Upper lobe of left lung (tissue), 6 donors: ENCODE measurements around the gene MCF2. TPM values are rescaled to one million over a fixed set of nuclear protein-coding genes. Genes with fewer than 3 reads are reported as not detected.

Source experiments
- ATAC-seq, 2 donors: fragments of 200-7000 bp; cut with Tn5 transposase; one replicate each; pipeline ENCODE4 v1.9.1; 2022; ENCODE audit warnings: mild to moderate bottlenecking in 2 of 2, moderate library complexity in 2 of 2; ENCODE audit not compliant: low FRiP score in 2 of 2
- DNase-seq, 2 donors: peaks; one replicate each; pipeline ENCODE4 v3.0.0-alpha.2; 2019 to 2020
- H3K27ac ChIP-seq, 4 donors: fragments of 200-600 bp; sonication (generic); one replicate each; pipeline ENCODE4 v1.5.1; 2016 to 2019
- H3K27me3 ChIP-seq, 4 donors: fragments of 200-600 bp; sonication (generic); one replicate each; pipeline ENCODE4 v1.5.1; 2017 to 2019
- H3K36me3 ChIP-seq, 4 donors: fragments of 200-600 bp; sonication (generic); one replicate each; pipeline ENCODE4 v1.5.1; 2016 to 2019
- H3K4me1 ChIP-seq, 4 donors: fragments of 200-600 bp; sonication (generic); one replicate each; pipeline ENCODE4 v1.5.1; 2018 to 2019
- H3K4me3 ChIP-seq, 4 donors: fragments of 200-600 bp; sonication (generic); one replicate each; pipeline ENCODE4 v1.5.1; 2017 to 2019; ENCODE audit warnings: mild to moderate bottlenecking in 2 of 4, moderate library complexity in 1 of 4
- H3K9me3 ChIP-seq, 4 donors: fragments of 200-600 bp; sonication (generic); one replicate each; pipeline ENCODE4 v1.5.1; 2018 to 2019
- EP300 ChIP-seq, 4 donors: sonication (generic); formaldehyde crosslinking; IDR thresholded peaks; one replicate each; pipeline ENCODE4 v1.5.1; 2017; ENCODE audit warnings: antibody characterized with exemption in 4 of 4, control low read depth in 2 of 4
- POLR2A ChIP-seq, 4 donors: fragments of 450-650 bp; IDR thresholded peaks; one replicate each; pipeline ENCODE4 v1.5.1; 2016 to 2017; ENCODE audit warnings: antibody characterized with exemption in 4 of 4, mild to moderate bottlenecking in 2 of 4
- POLR2AphosphoS5 ChIP-seq, 2 donors: sonication (generic); formaldehyde crosslinking; IDR thresholded peaks; one replicate each; pipeline ENCODE4 v1.5.1; 2017; ENCODE audit warnings: antibody characterized with exemption in 2 of 2
- WGBS, 2 donors: methylation state at CpG; one replicate each; pipeline ENCODE4 v1.1.5; 2017 to 2018; 5-methylcytosine and 5-hydroxymethylcytosine counted together
- total RNA-seq, 6 donors: library from RNA; depleted of rRNA in 4 of 6; stranded (reverse); fragments of >200 nt in 4 of 6; gene quantifications; one replicate each; pipeline versions ENCODE4 v1.1.0 to v1.2.1, GENCODE V29; 2016 to 2021
- TF ChIP-seq, protein P1 (sequence below), 6 experiments: fragments of 450-650 bp in 4 of 6; fragments of 200-600 bp in 2 of 6; sonication (generic) in 2 of 6; IDR thresholded peaks; one replicate each; pipeline ENCODE4 v1.5.1; 2016 to 2019; ENCODE audit warnings: antibody characterized with exemption in 6 of 6
- donor health status: DM: no; HTN: no; CAD: no; lungs with moderate emphysema.
- donor health status: DM: no; HTN: yes; CAD: no; lungs with severe emphysema.

MCF2 gene
- total RNA-seq, 6 donors from 2014 or later: 0.11 to 0.49 (median 0.20) TPM; not detected in 3

DNA sequence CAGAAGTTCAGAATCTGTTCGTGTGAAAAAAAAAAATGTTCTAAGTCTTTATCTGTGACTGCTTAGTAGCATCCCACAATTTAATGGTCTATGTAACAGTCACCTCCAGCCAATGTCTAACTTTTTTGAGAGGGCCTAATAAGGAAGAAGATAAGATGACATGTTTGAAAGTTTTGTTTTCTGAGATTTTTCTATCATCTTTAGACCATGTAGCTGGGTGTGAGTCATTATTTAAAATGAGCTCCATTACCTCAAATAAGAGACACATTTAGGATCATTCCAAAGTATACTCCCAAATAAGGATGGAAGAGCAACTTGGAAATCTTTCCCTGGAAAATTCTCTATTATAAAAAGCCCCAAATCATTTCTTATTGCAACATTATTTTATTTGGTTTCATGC is 28.2 kb upstream of the MCF2 start:
- Histone ChIP-seq H3K4me1 (no peaks in the 10 kb centered on the region), H3K4me3 (no peak overlapping the region), H3K9me3 (no peaks in the 10 kb centered on the region), H3K27me3 (no peaks in the 10 kb centered on the region), H3K36me3 (no peaks in the 10 kb centered on the region), H3K27ac (no peak overlapping the region)
- 63 to 86% methylated on average over 1 of the region's 1 CpG for WGBS, 2 donors
- ATAC-seq: no peak
- no peak for DNase-seq
- TF ChIP-seq POLR2AphosphoS5 (IDR thresholded peaks at IDR 0.05): no peak
- TF ChIP-seq, protein P1, sequence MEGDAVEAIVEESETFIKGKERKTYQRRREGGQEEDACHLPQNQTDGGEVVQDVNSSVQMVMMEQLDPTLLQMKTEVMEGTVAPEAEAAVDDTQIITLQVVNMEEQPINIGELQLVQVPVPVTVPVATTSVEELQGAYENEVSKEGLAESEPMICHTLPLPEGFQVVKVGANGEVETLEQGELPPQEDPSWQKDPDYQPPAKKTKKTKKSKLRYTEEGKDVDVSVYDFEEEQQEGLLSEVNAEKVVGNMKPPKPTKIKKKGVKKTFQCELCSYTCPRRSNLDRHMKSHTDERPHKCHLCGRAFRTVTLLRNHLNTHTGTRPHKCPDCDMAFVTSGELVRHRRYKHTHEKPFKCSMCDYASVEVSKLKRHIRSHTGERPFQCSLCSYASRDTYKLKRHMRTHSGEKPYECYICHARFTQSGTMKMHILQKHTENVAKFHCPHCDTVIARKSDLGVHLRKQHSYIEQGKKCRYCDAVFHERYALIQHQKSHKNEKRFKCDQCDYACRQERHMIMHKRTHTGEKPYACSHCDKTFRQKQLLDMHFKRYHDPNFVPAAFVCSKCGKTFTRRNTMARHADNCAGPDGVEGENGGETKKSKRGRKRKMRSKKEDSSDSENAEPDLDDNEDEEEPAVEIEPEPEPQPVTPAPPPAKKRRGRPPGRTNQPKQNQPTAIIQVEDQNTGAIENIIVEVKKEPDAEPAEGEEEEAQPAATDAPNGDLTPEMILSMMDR (IDR thresholded peaks at IDR 0.05): no peak
- TF ChIP-seq EP300 (IDR thresholded peaks at IDR 0.05): no peak
- no peak for TF ChIP-seq POLR2A (IDR thresholded peaks at IDR 0.05)

DNA sequence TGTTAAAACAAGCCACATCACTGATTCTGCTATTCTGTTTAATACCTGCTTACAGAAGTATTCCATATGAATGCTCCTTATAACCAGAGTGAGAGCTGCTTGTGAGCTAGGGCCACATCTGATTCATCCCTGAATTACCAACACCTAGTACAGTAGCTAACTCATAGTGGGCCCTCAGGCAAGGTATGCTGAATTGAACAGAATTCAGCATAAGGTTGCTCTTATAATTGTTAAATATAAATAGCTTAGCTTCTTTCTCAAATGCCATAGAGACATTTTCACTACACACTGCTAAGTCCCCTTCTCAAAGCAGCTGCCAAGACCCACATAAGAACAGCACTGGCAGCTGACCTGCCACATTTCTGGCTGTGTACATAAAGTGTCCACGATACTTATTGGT is 27.0 kb upstream of the MCF2 start:
- H3K9me3 ChIP-seq: no peaks in the 10 kb centered on the region
- TF ChIP-seq, protein P1 (IDR thresholded peaks at IDR 0.05): no peak
- no peak for TF ChIP-seq POLR2AphosphoS5 (IDR thresholded peaks at IDR 0.05)
- TF ChIP-seq POLR2A (IDR thresholded peaks at IDR 0.05): no peak
- TF ChIP-seq EP300 (IDR thresholded peaks at IDR 0.05): no peak
- no peak overlapping the region for H3K27ac ChIP-seq
- no peaks in the 10 kb centered on the region for H3K36me3 ChIP-seq
- no peak overlapping the region for H3K4me3 ChIP-seq
- no peak for DNase-seq
- no peaks in the 10 kb centered on the region for H3K27me3 ChIP-seq
- 92% methylated on average over 1 of the region's 1 CpG; no CpG with 5 or more reads in 1 of the 2 donors for WGBS, 2 donors
- no peak for ATAC-seq
- H3K4me1 ChIP-seq: no peaks in the 10 kb centered on the region

DNA sequence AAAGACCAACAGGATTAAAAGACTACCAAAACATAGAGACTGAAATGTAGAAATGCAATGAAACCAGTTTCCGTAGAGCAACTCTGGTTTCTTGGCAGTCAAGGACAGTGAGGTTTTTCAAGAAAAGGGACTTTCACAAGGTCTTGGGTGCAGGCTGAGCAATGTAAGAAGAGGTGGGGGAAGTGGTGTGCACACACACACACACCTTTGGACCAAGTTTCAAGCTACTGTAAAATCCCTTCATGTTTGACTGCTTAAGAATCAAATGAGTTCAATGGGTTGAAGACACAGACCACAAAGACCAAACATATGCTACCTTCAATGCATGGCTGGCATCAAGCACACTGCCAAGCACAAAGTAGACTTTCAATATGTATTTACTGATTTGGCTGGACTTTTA is 17.8 kb upstream of the MCF2 start:
- Histone ChIP-seq H3K4me3 (no peak overlapping the region), H3K27ac (no peak overlapping the region), H3K27me3 (no peaks in the 10 kb centered on the region), H3K36me3 (no peaks in the 10 kb centered on the region), H3K4me1 (no peaks in the 10 kb centered on the region), H3K9me3 (no peaks in the 10 kb centered on the region)
- no peak for TF ChIP-seq EP300 (IDR thresholded peaks at IDR 0.05)
- TF ChIP-seq, protein P1 (IDR thresholded peaks at IDR 0.05): no peak
- TF ChIP-seq POLR2AphosphoS5 (IDR thresholded peaks at IDR 0.05): no peak
- no peak for TF ChIP-seq POLR2A (IDR thresholded peaks at IDR 0.05)
- DNase-seq (no peak), ATAC-seq (no peak)
- 83 to 88% methylated on average over 1 of the region's 1 CpG for WGBS, 2 donors

DNA sequence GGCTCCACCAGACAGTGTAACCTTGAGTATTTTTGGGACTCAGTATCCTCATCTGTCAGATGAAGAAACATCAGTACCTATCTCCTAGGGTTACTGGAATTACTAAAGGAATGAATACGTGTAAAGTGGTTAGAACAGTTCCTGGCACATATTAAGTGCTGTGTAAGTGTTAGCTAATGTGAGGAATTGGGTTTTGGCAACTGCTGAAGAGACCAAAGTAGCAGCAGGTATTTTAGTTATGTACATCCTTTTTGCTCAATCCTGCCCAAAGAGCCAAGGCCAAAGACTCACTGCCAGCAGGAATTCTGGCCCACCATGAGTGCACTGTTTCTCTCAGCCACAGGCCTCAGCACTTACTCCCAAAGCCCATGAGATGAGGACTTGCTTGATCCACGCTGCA is 16.7 kb upstream of the MCF2 start:
- 69 to 90% methylated on average over 2 of the region's 2 CpGs for WGBS, 2 donors
- no peak for ATAC-seq
- no peaks in the 10 kb centered on the region for H3K4me1 ChIP-seq
- TF ChIP-seq POLR2AphosphoS5 (IDR thresholded peaks at IDR 0.05) (no peak), EP300 (IDR thresholded peaks at IDR 0.05) (no peak), POLR2A (IDR thresholded peaks at IDR 0.05) (no peak)
- TF ChIP-seq, protein P1 (IDR thresholded peaks at IDR 0.05): no peak
- DNase-seq: no peak
- no peaks in the 10 kb centered on the region for H3K27me3 ChIP-seq
- no peaks in the 10 kb centered on the region for H3K36me3 ChIP-seq
- H3K9me3 ChIP-seq: no peaks in the 10 kb centered on the region
- H3K4me3 ChIP-seq: no peak overlapping the region
- no peak overlapping the region for H3K27ac ChIP-seq

DNA sequence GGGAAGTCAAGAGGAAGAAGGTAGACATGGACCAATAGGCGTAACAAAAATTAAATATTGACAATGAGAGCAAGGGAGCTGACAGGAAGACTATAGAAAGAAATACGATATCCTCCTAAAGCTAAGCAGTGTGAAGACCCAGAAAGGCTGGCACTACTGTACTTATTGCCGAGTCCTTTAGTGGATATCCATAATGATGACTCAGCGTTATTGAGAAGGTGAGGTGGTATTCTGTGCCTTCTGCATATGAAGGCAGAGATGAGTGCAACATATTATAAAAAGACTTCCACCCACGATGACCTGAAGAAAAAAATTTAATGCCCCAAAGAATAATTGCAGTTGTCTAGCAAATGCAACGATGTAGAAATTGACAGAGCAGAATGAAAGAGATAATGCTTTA is 13.0 kb upstream of the MCF2 start:
- Histone ChIP-seq H3K27ac (no peak overlapping the region), H3K4me1 (no peaks in the 10 kb centered on the region), H3K27me3 (no peaks in the 10 kb centered on the region), H3K36me3 (no peaks in the 10 kb centered on the region), H3K4me3 (no peak overlapping the region), H3K9me3 (no peaks in the 10 kb centered on the region)
- no peak for DNase-seq
- WGBS, 2 donors: 85 to 90% methylated on average over 6 of the region's 6 CpGs
- TF ChIP-seq EP300 (IDR thresholded peaks at IDR 0.05) (no peak), POLR2AphosphoS5 (IDR thresholded peaks at IDR 0.05) (no peak), POLR2A (IDR thresholded peaks at IDR 0.05) (no peak)
- TF ChIP-seq, protein P1 (IDR thresholded peaks at IDR 0.05): no peak
- no peak for ATAC-seq
